HL-60 (cell line): ENCODE data around the gene HECA.

Experiments used
- DNase-seq, 2 experiments: peaks; one replicate each; pipeline ENCODE4 v3.0.0-alpha.2; 2010 to 2020; ENCODE audit warnings: low read depth in 1 of 2, low spot score in 1 of 2
- H3K27ac ChIP-seq: fragments of 250-450 bp; sonication (Bioruptor Pico); replicated peaks from 2 replicates; pipeline ENCODE4 v1.5.1; 2020; ENCODE audit warnings: mild to moderate bottlenecking, moderate library complexity
- H3K27me3 ChIP-seq: fragments of 250-450 bp; sonication (Bioruptor Pico); 2 replicates; pipeline ENCODE4 v1.5.1; 2021; ENCODE audit warnings: mild to moderate bottlenecking, moderate library complexity; ENCODE audit not compliant: insufficient read depth, poor library complexity, severe bottlenecking
- H3K4me3 ChIP-seq: replicated peaks from 2 replicates; pipeline ENCODE4 v1.5.1; 2011; ENCODE audit warnings: mild to moderate bottlenecking, control low read depth, low read length; ENCODE audit not compliant: insufficient read depth
- CTCF ChIP-seq: IDR thresholded peaks from one replicate; pipeline ENCODE4 v1.5.1; 2011; ENCODE audit warnings: low read length, control low read depth, inconsistent platforms; ENCODE audit not compliant: insufficient read depth
- GABPA ChIP-seq: IDR thresholded peaks from 2 replicates; pipeline ENCODE4 v1.6.1; 2012; ENCODE audit warnings: low read depth
- POLR2AphosphoS5 ChIP-seq: IDR thresholded peaks from 2 replicates; pipeline ENCODE4 v1.6.1; 2012; ENCODE audit warnings: low read depth
- REST ChIP-seq: IDR thresholded peaks from 2 replicates; pipeline ENCODE4 v1.6.1; 2012; ENCODE audit warnings: low read depth; ENCODE audit not compliant: insufficient replicate concordance
- SPI1 ChIP-seq: IDR thresholded peaks from 2 replicates; pipeline ENCODE4 v1.6.1; 2012; ENCODE audit warnings: low read depth, mild to moderate bottlenecking, borderline replicate concordance

HECA gene

GRCh38 chr6:139107051-139107450 is 27.8 kb upstream of the HECA start:
- no peak for DNase-seq
- no peak overlapping the region for H3K4me3 ChIP-seq
- TF ChIP-seq CTCF, result no peak
- TF ChIP-seq SPI1, result no peak
- TF ChIP-seq REST, result no peak
- no peak for TF ChIP-seq GABPA
- TF ChIP-seq POLR2AphosphoS5, result no peak
- no peaks in the 10 kb centered on the region for H3K27me3 ChIP-seq
- H3K27ac ChIP-seq, result no peak overlapping the region

- TF ChIP-seq GABPA (no peak), POLR2AphosphoS5 (no peak), REST (no peak), CTCF (no peak), SPI1 (no peak)
These were observed 26.5 kb upstream of the HECA start for GRCh38 chr6:139108378-139108777.

GRCh38 chr6:139109558-139109957 is 25.3 kb upstream of the HECA start:
- no peak for TF ChIP-seq GABPA
- no peak for TF ChIP-seq SPI1
- no peak for TF ChIP-seq POLR2AphosphoS5
- no peak for TF ChIP-seq CTCF
- TF ChIP-seq REST, result no peak
- DNase-seq, result peak in 1 of 2 experiments; percentile 41
- H3K27me3 ChIP-seq, result no peaks in the 10 kb centered on the region
- no peak overlapping the region for H3K27ac ChIP-seq
- no peak overlapping the region for H3K4me3 ChIP-seq

More at GRCh38 chr6:139108378-139108777, 26.5 kb upstream of the HECA start:
- H3K4me3 ChIP-seq, result no peak overlapping the region
- no peaks in the 10 kb centered on the region for H3K27me3 ChIP-seq
- H3K27ac ChIP-seq, result no peak overlapping the region
- no peak for DNase-seq
